ENCODE measurements around the gene GPATCH2.

GPATCH2 gene

DNA sequence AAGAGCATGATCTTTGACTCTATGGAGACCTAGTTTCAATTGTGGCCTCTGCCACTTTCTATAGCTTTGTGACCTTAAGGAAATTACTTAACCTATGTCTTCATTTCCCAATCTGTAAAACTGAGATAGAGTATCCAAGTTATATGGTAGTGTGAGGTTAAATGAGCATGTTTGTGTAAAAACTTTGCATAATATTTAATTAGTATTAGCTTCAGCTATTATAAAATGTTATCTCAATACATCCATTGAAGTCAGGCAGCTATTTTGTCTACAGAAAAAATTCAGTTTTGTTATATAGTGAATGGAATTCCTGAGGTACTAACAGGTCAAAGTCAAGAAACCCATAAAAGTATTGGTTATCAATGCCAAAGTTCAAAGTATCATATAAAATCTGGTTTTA is 53.6 kb downstream of the GPATCH2 start:
- DNase-seq: no peak

GRCh38 chr1:217574265-217574949 is 56.5 kb downstream of the GPATCH2 start:
- no peak for DNase-seq

GRCh38 chr1:217569021-217569420 is 61.9 kb downstream of the GPATCH2 start:
- no peak for DNase-seq

GRCh38 chr1:217568200-217568599 is 62.7 kb downstream of the GPATCH2 start:
- DNase-seq: no peak

DNA sequence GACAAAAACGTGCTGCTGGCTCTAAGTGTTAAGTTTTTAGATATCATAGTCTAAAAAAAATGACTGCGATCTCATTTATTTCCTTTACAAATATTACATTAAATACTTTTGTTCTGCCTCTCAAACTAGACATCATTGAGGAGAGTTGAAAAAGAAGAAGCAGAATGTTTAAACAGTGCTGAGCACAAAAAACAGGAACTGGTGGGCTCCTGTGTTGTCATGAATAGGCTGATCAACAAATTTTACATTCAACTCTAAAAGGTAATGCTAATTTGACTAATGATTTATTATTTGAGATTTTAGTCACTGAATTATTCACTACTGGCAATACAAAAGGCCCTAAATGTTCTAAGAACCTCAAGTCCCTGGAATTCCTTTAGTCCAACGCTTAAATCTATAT is 66.1 kb downstream of the GPATCH2 start:
- DNase-seq: no peak

DNA sequence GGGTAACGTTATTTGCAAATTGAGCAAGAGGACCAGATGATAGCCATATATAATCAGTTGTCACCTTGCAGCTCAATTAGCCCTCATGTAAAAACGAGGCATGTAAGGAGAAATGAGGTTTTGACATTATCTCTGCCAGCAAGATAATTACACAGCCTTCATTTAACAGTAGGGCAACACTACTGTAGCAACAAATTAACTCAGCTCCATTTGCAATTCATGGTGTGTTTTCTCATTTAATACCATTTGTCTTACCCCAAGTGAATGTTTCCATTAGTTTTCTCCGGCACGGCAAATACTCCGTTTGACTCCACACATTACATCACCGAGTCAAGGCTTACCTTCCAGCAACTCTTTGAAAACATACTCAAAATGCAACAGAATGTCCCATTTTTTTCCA is 66.7 kb downstream of the GPATCH2 start:
- DNase-seq: no peak

GRCh38 chr1:217563179-217563578 is 67.7 kb downstream of the GPATCH2 start:
- DNase-seq: no peak

GRCh38 chr1:217562229-217562878 is 68.5 kb downstream of the GPATCH2 start:
- no peak for DNase-seq

- DNase-seq: no peak
These were observed 69.4 kb downstream of the GPATCH2 start for GRCh38 chr1:217561446-217561845.

- DNase-seq: no peak
These were observed 76.0 kb downstream of the GPATCH2 start for GRCh38 chr1:217554849-217555248.

DNA sequence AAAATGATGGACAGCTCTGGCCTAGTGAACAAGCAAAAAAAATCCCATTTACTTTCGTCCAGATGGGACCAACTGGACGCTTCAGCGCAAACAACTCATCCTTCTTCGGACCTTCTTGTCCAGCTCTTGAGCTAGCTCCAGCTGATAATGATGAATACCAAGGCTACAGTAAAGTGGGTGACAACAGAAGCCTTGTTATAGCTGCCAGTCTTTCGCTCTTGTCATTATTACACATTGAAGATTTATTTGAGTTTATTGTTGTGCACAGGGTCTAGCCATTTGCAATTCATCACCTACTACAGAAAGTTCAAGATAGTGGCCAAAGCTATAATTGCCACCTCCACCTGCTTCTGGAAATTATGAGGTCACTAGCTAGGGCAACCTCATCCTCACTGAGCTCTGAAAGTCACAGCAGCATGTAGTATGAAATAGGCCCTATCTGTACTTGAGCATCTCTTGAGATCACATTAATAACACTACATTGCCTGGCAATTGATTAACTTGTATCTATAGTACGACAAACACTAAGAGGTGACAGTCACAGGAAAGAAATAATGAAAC is 76.9 kb downstream of the GPATCH2 start:
- DNase-seq: no peak

- no peak for DNase-seq
These were observed 78.4 kb downstream of the GPATCH2 start for GRCh38 chr1:217552339-217552951.

GRCh38 chr1:217542837-217543236 is 88.1 kb downstream of the GPATCH2 start:
- DNase-seq: no peak

DNA sequence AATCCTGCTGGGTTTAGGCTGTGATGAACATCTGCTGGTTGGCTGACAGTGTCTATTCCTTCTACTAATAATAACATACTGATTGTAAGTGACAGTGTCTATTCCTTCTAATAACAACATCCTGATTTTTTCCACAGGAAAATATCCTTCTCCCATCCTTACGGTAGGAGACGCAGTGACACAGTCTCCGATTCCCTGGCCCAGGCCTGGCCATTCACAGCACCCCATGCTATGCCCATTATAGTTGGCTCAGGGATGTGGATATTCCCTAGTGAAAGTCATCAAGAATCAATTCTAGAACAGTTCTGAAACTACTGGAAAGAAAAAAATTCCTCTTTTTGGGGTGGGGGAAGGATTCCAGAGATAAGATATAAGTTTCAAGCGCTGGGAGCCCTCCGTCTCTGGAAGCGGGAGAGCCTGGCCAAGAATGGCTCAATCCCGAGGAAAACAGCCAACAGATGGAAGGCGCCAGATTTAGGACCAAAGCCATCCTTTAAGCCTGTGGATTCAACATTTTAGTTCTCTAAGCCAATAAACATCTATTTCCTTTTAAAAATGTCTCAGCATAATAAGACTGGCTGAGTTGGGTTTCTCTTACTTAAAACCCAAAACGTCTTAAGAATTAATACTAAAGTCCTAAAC is 88.6 kb downstream of the GPATCH2 start:
- no peak for DNase-seq

DNA sequence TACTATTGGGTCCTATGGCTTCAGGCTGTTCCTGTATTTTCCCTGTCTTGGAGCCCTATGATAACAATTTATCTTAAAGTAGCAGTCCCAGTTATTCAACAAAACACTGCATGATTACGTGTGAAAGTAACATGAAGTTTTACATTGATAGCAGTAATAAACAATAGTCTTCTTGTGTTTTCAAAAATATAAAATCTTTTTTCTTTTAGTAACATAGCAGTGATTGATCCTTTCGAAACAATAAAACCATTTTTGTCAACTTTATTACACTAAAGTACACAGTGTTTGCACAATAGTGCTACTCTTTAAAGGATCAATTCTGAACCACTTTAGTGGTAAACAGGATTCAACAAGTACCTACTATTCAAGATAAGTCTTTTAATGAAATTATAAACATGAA is 90.6 kb downstream of the GPATCH2 start:
- no peak for DNase-seq

GRCh38 chr1:217539510-217539909 is 91.4 kb downstream of the GPATCH2 start:
- DNase-seq: no peak

GRCh38 chr1:217535601-217536377 is 95.1 kb downstream of the GPATCH2 start:
- DNase-seq: no peak

GRCh38 chr1:217534566-217534965 is 96.3 kb downstream of the GPATCH2 start:
- DNase-seq: no peak

DNA sequence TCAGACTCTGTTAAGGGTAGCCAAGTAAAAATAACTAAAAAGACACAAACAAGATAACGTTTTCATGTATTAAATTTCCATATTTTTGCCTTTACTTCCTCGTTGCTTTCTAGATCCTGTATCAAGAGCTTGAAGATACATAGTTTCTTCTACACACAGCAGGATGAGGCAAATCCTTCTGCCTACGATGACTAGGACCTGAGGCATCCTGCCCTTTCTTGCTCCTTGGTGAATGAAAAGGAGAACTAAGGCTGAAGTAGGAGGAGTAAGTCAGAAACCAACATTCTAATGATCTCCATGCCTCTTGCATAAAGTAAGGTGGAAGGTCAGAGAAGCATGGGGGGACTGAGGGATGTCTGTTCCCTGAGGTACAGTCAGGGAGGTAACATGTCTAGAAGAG is 102.6 kb downstream of the GPATCH2 start:
- DNase-seq: no peak

DNA sequence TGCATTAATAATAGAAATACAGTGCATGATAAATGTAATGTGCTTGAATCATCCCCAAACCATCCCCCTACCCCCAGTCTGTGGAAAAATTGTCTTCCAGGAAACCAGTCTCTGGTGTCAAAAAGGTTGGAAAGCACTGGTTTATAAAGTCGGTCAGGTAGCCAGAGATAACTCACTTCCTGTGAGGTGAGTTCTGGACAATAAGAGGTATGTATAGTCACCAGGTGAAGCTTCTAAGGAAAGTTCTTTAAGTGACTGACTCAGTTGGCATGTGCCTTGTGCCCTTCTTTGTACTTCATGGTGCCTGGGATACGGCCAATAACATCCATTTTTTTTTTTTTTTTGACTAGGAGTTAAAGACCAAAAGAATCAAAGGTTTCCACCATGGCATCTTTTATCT is 103.7 kb downstream of the GPATCH2 start:
- DNase-seq: no peak

DNA sequence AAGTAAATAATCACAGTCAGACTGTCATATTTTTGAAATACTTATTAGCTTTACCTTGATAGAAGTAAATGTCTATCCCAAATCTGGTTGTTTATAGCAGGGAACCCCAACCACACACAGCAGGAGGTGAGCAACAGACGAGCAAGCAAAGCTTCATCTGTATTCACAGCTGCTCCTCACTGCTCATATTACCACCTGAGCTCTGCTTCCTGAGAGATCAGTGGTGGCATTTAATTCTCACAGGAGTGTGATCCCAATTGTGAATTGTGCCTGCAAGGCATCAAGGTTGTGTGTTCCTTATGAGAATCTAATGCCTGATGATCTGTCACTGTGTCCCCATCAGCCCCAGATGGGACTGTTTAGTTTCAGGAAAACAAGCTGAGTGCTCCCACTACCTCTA is 104.3 kb downstream of the GPATCH2 start:
- DNase-seq: no peak

- DNase-seq: no peak
These were observed 105.0 kb downstream of the GPATCH2 start for GRCh38 chr1:217525773-217526490.
